ENCODE measurements around the gene DPP6.

DPP6 gene

GRCh38 chr7:154750353-154750801 is 698.2 kb downstream of the DPP6 start:
- POLR2A ChIA-PET = no interaction called here

GRCh38 chr7:154753226-154753625 is 701.0 kb downstream of the DPP6 start:
- no peak for TF ChIP-seq CTCF (IDR thresholded peaks at IDR 0.05; ENCODE audit: insufficient read depth, low read length, missing control alignments)
- ChIA-PET POLR2A (no interaction called here), CTCF (no interaction called here)
- no peak for DNase-seq (ENCODE audit: low read depth, low spot score)
- no peak overlapping the region for H3K4me3 ChIP-seq (ENCODE audit: low read depth, low read length)

More at GRCh38 chr7:154750353-154750801, 698.2 kb downstream of the DPP6 start:
- TF ChIP-seq CTCF (IDR thresholded peaks at IDR 0.05; ENCODE audit: insufficient read depth, low read length, missing control alignments) = no peak
- no peak overlapping the region for H3K4me3 ChIP-seq (ENCODE audit: low read depth, low read length)
- no peak for DNase-seq (ENCODE audit: low read depth, low spot score)
- CTCF ChIA-PET = no interaction called here

- DNase-seq (ENCODE audit: low read depth, low spot score) = no peak
- POLR2A ChIA-PET = no interaction called here
- CTCF ChIA-PET = no interaction called here
- H3K4me3 ChIP-seq (ENCODE audit: low read depth, low read length) = no peak overlapping the region
- no peak for TF ChIP-seq CTCF (IDR thresholded peaks at IDR 0.05; ENCODE audit: insufficient read depth, low read length, missing control alignments)
These were observed 705.6 kb downstream of the DPP6 start for GRCh38 chr7:154757756-154758155.

- ChIA-PET POLR2A (no interaction called here), CTCF (no interaction called here)
- H3K4me3 ChIP-seq (ENCODE audit: low read depth, low read length) = no peak overlapping the region
- no peak for DNase-seq (ENCODE audit: low read depth, low spot score)
- no peak for TF ChIP-seq CTCF (IDR thresholded peaks at IDR 0.05; ENCODE audit: insufficient read depth, low read length, missing control alignments)
These were observed 707.8 kb downstream of the DPP6 start for GRCh38 chr7:154759989-154760388.

- no peak for DNase-seq (ENCODE audit: low read depth, low spot score)
- CTCF ChIA-PET = no interaction called here
- no peak overlapping the region for H3K4me3 ChIP-seq (ENCODE audit: low read depth, low read length)
- POLR2A ChIA-PET = no interaction called here
- TF ChIP-seq CTCF (IDR thresholded peaks at IDR 0.05; ENCODE audit: insufficient read depth, low read length, missing control alignments) = no peak
These were observed 712.9 kb downstream of the DPP6 start for GRCh38 chr7:154765118-154765517.

GRCh38 chr7:154767142-154767541 is 714.9 kb downstream of the DPP6 start:
- POLR2A ChIA-PET = no interaction called here

More at GRCh38 chr7:154767142-154767541, 714.9 kb downstream of the DPP6 start:
- CTCF ChIA-PET = no interaction called here
- no peak overlapping the region for H3K4me3 ChIP-seq (ENCODE audit: low read depth, low read length)
- TF ChIP-seq CTCF (IDR thresholded peaks at IDR 0.05; ENCODE audit: insufficient read depth, low read length, missing control alignments) = no peak
- DNase-seq (ENCODE audit: low read depth, low spot score) = no peak
